HEK293 (cell line): ENCODE measurements around the gene RIPK3.
A peak's percentile ranks its signal among the peaks of the same experiment; 100 is the strongest.
"Not testable (repeated sequence)": the region's sequence is repeated elsewhere in the genome, so short reads cannot be mapped to it uniquely, and the experiment has no call there.

ENCODE experiments used
- CTCF ChIA-PET: fragments of 350-600 bp; formaldehyde crosslinking; extraction: SDS; loops from one replicate; lab custom pipeline; 2021; ENCODE audit warnings: antibody characterized with exemption; lab: Yijun Ruan, JAX
- POLR2A ChIA-PET: fragments of 300-600 bp; formaldehyde crosslinking; extraction: SDS; loops from one replicate; lab custom pipeline; 2020; ENCODE audit warnings: antibody characterized with exemption, inconsistent platforms; lab: Yijun Ruan, JAX
- H3K27ac ChIP-seq: fragments of 200-500 bp; sonication (Bioruptor generic); 2 replicates; pipeline ENCODE4 v1.5.1; 2014; ENCODE audit warnings: low read depth, low read length, control low read depth, inconsistent platforms; ENCODE audit errors: extremely low read depth
- H3K36me3 ChIP-seq, 2 experiments: fragments of 200-500 bp in 1 of 2; sonication (Bioruptor generic) in 1 of 2; 1 replicate in 1 of 2; 2 replicates in 1 of 2; pipeline ENCODE4 v1.5.1; 2014 to 2017; ENCODE audit warnings: inconsistent platforms in 2 of 2, low read length in 2 of 2; ENCODE audit not compliant: control insufficient read depth in 2 of 2, insufficient read depth in 1 of 2
- H3K4me1 ChIP-seq: fragments of 200-500 bp; sonication (Bioruptor generic); 2 replicates; pipeline ENCODE4 v1.5.1; 2014; ENCODE audit warnings: mild to moderate bottlenecking, low read length, inconsistent platforms; ENCODE audit not compliant: control insufficient read depth, insufficient read depth
- H3K4me3 ChIP-seq: 2 replicates; pipeline ENCODE4 v1.5.1; 2011; ENCODE audit warnings: low read depth, mild to moderate bottlenecking, control low read depth, low read length, moderate library complexity
- H3K9me3 ChIP-seq: fragments of 200-500 bp; sonication (Bioruptor generic); 2 replicates; pipeline ENCODE4 v1.5.1; 2014; ENCODE audit warnings: low read depth, low read length, inconsistent platforms; ENCODE audit not compliant: control insufficient read depth, insufficient read depth
- BCL11A ChIP-seq: fragments of 450-650 bp; formaldehyde crosslinking; IDR thresholded peaks from 2 replicates; pipeline ENCODE4 v1.5.1; 2016; ENCODE audit warnings: low read depth, missing biosample characterization, missing genetic modification characterization
- PRDM1 ChIP-seq: fragments of 450-650 bp; formaldehyde crosslinking; IDR thresholded peaks from 2 replicates; pipeline ENCODE4; 2016; ENCODE audit warnings: missing biosample characterization, missing genetic modification characterization
- TCF7L2 ChIP-seq: IDR thresholded peaks from 2 replicates; pipeline ENCODE4 v1.6.1; 2011; ENCODE audit warnings: low read depth, mild to moderate bottlenecking, inconsistent platforms, low read length, moderate library complexity, borderline replicate concordance
- ZNF121 ChIP-seq: fragments of 450-650 bp; formaldehyde crosslinking; IDR thresholded peaks from 2 replicates; pipeline ENCODE4 v1.5.1; 2016; ENCODE audit warnings: missing biosample characterization, missing genetic modification characterization
- ZNF174 ChIP-seq: fragments of 450-650 bp; formaldehyde crosslinking; IDR thresholded peaks from 2 replicates; pipeline ENCODE4 v1.5.0; 2017; ENCODE audit warnings: missing biosample characterization, mild to moderate bottlenecking, missing genetic modification characterization
- ZNF561 ChIP-seq: fragments of 450-650 bp; IDR thresholded peaks from 2 replicates; pipeline ENCODE4 v1.5.1; 2018; ENCODE audit warnings: missing biosample characterization, missing genetic modification characterization, borderline replicate concordance
- ZNF621 ChIP-seq: fragments of 450-650 bp; formaldehyde crosslinking; IDR thresholded peaks from 2 replicates; pipeline ENCODE4 v1.5.1; 2017; ENCODE audit warnings: missing biosample characterization, missing genetic modification characterization
- ZSCAN18 ChIP-seq: fragments of 450-650 bp; formaldehyde crosslinking; IDR thresholded peaks from 2 replicates; pipeline ENCODE4 v1.5.1; 2016; ENCODE audit warnings: missing biosample characterization, missing genetic modification characterization
- ZSCAN23 ChIP-seq: fragments of 450-650 bp; formaldehyde crosslinking; IDR thresholded peaks from 2 replicates; pipeline ENCODE4 v1.5.1; 2016; ENCODE audit warnings: missing biosample characterization, missing genetic modification characterization
- TF ChIP-seq, protein P1 (sequence below): fragments of 450-650 bp; formaldehyde crosslinking; IDR thresholded peaks from 2 replicates; pipeline ENCODE4 v1.5.1; 2016; ENCODE audit warnings: missing biosample characterization, missing genetic modification characterization

RIPK3 gene

GRCh38 chr14:24356208-24356607 is 16.4 kb upstream of the RIPK3 start (continued):
- TF ChIP-seq, protein P1, sequence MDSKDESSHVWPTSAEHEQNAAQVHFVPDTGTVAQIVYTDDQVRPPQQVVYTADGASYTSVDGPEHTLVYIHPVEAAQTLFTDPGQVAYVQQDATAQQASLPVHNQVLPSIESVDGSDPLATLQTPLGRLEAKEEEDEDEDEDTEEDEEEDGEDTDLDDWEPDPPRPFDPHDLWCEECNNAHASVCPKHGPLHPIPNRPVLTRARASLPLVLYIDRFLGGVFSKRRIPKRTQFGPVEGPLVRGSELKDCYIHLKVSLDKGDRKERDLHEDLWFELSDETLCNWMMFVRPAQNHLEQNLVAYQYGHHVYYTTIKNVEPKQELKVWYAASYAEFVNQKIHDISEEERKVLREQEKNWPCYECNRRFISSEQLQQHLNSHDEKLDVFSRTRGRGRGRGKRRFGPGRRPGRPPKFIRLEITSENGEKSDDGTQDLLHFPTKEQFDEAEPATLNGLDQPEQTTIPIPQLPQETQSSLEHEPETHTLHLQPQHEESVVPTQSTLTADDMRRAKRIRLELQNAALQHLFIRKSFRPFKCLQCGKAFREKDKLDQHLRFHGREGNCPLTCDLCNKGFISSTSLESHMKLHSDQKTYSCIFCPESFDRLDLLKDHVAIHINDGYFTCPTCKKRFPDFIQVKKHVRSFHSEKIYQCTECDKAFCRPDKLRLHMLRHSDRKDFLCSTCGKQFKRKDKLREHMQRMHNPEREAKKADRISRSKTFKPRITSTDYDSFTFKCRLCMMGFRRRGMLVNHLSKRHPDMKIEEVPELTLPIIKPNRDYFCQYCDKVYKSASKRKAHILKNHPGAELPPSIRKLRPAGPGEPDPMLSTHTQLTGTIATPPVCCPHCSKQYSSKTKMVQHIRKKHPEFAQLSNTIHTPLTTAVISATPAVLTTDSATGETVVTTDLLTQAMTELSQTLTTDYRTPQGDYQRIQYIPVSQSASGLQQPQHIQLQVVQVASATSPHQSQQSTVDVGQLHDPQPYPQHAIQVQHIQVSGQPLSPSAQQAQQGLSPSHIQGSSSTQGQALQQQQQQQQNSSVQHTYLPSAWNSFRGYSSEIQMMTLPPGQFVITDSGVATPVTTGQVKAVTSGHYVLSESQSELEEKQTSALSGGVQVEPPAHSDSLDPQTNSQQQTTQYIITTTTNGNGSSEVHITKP (tag by site-specific recombination): no peak
- no peak for TF ChIP-seq ZNF174 (tag by site-specific recombination)
- no peak for TF ChIP-seq ZSCAN18 (tag by site-specific recombination)
- TF ChIP-seq ZSCAN23 (tag by site-specific recombination): no peak
- no peak for TF ChIP-seq ZNF561
- TF ChIP-seq ZNF121 (tag by site-specific recombination): no peak

- Histone ChIP-seq H3K27ac (no peak overlapping the region), H3K4me3 (no peak overlapping the region), H3K4me1 (no peaks in the 10 kb centered on the region), H3K36me3 (no peaks in the 10 kb centered on the region), H3K9me3 (no peaks in the 10 kb centered on the region)
- POLR2A ChIA-PET: no interaction called here
- CTCF ChIA-PET: interaction anchor here (1.0 to 2.1 kb wide), 2 partner anchors 22 to 77 kb away, joined by 4 to 8 read pairs; no protein-coding TSS in a partner anchor
- no peak for TF ChIP-seq TCF7L2
Observed at GRCh38 chr14:24355009-24355408, 15.2 kb upstream of the RIPK3 start.

DNA sequence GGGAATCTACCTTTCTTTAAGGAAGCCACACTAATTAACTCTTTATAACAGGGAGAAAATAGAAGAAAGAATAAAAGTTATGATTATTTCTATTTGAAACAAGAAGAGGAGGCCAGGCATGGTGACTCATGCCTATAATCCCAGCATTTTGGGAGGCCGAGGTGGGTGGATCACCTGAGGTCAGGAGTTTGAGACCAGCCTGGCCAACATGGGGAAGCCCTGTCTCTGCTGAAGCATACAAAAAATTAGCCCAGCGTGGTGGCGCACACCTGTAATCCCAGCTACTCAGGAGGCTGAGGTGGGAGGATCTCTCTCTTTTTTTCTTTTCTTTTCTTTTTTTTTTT is 14.7 kb upstream of the RIPK3 start:
- H3K4me1 ChIP-seq, H3K36me3 ChIP-seq, H3K4me3 ChIP-seq, H3K27ac ChIP-seq, POLR2A ChIA-PET, H3K9me3 ChIP-seq: not testable (repeated sequence)
- CTCF ChIA-PET: interaction anchor here (2.1 kb wide), 1 partner anchor 21 kb away, joined by 8 read pairs; no protein-coding TSS in a partner anchor

DNA sequence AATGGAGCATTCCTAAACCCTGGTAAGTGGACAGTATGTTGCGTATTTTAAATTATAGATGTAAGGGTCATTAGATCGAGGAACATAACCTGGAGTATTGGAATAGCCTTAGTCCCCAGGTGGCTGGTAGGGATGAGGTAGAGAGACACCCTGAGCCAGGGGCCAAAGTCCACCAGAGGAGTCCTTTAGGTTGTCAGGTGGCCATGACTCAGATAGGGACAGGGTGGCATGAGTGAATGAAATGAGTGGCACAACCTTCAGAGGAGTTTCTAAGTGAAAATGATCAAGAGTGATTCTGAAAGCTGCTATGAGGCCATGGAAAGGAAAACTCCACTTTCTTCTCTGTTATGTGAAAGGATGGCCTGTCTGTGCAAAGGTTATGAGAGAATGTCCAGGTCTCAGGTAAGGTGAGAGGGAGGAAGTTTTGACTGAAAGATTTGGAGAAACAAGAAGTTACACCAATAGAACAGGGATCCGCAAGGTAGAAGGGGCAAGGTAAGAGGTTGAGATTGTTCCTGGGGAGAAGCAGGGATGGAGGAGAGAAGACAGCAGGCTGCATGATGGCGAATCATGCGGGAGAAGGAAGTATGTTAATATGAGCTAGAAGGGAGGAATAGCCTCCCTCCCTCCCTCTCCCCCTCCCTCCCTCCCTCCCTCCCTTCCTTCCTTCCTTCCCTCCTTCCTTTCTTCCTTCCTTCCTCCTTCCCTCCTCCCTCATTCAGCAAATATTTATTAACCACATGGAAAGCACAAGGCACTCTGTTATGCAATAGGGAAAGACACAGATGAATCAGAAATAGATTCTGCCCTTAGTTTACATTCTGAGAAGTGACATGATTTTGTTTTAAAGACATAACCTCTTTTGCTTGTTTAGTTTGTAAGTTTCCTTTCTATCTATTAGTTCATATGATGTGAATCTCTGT is 14.0 kb upstream of the RIPK3 start:
- TF ChIP-seq ZNF621 (tag by site-specific recombination) (no peak), PRDM1 (tag by site-specific recombination) (peak; percentile 86), BCL11A (tag by site-specific recombination) (no peak)
- H3K4me3 ChIP-seq: no peak overlapping the region
- no peaks in the 10 kb centered on the region for H3K36me3 ChIP-seq
- no peaks in the 10 kb centered on the region for H3K4me1 ChIP-seq
- no peak overlapping the region for H3K27ac ChIP-seq
- ChIA-PET POLR2A (no interaction called here), CTCF (interaction anchor here (2.1 kb wide), 1 partner anchor 20 kb away, joined by 8 read pairs; no protein-coding TSS in a partner anchor)
- H3K9me3 ChIP-seq: no peaks in the 10 kb centered on the region
